ENCODE data around the gene AIRE. TPM values are rescaled to one million over a fixed set of nuclear protein-coding genes. Genes with fewer than 3 reads are reported as not detected.

AIRE gene
- total RNA-seq, 1 experiment from 2014 or later = not detected

DNA sequence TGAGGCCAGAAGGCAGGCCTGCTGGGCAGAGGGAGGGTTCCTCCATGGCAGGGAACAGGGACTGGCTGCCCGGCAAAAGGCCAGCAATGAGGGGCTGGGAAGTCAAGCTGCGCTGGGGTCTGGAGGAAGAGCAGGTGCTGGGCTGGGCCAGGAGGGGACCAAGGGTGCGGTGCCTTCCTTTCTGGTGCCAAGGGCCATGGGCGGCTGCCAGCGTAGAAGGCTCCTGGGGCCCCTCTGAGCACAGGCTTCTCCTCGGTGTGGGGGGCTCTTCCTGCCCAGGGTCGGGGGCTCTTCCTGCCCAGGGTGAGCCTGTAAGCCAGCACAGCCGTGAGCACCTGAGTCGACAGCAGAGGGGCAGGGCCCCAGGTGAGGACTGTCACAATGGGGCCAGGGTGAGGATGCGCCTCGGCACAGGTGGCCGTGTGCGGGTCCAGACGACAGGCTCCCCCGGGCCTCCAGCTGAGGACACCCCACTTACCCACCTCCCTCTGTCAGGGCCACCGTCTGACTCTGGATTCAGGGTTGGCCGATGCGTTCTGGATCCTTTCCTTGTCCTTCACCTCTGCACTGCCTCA is 13.3 kb upstream of the AIRE start:
- CTCF ChIA-PET = no interaction called here
- TF ChIP-seq, protein P1, sequence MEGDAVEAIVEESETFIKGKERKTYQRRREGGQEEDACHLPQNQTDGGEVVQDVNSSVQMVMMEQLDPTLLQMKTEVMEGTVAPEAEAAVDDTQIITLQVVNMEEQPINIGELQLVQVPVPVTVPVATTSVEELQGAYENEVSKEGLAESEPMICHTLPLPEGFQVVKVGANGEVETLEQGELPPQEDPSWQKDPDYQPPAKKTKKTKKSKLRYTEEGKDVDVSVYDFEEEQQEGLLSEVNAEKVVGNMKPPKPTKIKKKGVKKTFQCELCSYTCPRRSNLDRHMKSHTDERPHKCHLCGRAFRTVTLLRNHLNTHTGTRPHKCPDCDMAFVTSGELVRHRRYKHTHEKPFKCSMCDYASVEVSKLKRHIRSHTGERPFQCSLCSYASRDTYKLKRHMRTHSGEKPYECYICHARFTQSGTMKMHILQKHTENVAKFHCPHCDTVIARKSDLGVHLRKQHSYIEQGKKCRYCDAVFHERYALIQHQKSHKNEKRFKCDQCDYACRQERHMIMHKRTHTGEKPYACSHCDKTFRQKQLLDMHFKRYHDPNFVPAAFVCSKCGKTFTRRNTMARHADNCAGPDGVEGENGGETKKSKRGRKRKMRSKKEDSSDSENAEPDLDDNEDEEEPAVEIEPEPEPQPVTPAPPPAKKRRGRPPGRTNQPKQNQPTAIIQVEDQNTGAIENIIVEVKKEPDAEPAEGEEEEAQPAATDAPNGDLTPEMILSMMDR (conservative IDR thresholded peaks at IDR 0.05; ENCODE audit: low read depth, low read length) = no peak
- Histone ChIP-seq H3K27ac (ENCODE audit: low read depth, low read length, poor library complexity, severe bottlenecking) (no peak overlapping the region), H3K27me3 (replicated peaks; ENCODE audit: insufficient read depth, low read depth, low read length, poor library complexity) (no peaks in the 10 kb centered on the region), H3K36me3 (ENCODE audit: insufficient read depth, low read length, poor library complexity, severe bottlenecking) (no peaks in the 10 kb centered on the region), H3K9me3 (ENCODE audit: low read depth, low read length, poor library complexity, severe bottlenecking) (no peaks in the 10 kb centered on the region), H3K4me1 (ENCODE audit: insufficient read depth, low read length, poor library complexity, severe bottlenecking) (no peaks in the 10 kb centered on the region), H3K4me3 (ENCODE audit: low read depth, low read length, poor library complexity, severe bottlenecking) (no peak overlapping the region)
- no peak for DNase-seq (ENCODE audit: low spot score)
- no TSS peak for BruUV-seq (replicated peaks)
- POLR2A ChIA-PET (ENCODE audit: low non-redundant PET) = no interaction called here
- intact Hi-C loops (cut with micrococcal nuclease; ENCODE audit: unreplicated experiment) = no loop called here

DNA sequence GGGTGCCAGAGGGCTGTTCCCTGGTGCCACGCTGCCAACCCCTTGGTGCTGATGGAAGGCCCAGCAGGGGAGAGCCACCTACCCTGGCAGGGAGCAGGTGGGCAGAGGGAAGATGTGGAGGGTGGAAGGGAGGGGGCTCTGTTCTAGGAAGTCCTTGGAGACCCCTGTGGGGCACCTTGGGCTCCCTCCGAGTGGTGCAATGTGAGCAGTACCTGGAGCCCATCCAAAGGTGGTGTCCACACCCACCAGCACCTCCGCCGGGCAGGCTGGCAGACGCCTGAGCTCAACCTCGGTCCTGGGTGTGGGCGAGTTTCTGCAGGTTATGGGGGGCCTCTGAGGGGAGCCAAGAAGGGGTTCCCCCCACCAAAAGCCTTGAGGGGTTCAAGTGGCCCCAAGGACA is 12.6 kb upstream of the AIRE start:
- Histone ChIP-seq H3K27ac (ENCODE audit: low read depth, low read length, poor library complexity, severe bottlenecking) (no peak overlapping the region), H3K36me3 (ENCODE audit: insufficient read depth, low read length, poor library complexity, severe bottlenecking) (no peaks in the 10 kb centered on the region), H3K4me1 (ENCODE audit: insufficient read depth, low read length, poor library complexity, severe bottlenecking) (no peaks in the 10 kb centered on the region), H3K9me3 (ENCODE audit: low read depth, low read length, poor library complexity, severe bottlenecking) (no peaks in the 10 kb centered on the region), H3K27me3 (replicated peaks; ENCODE audit: insufficient read depth, low read depth, low read length, poor library complexity) (no peaks in the 10 kb centered on the region), H3K4me3 (ENCODE audit: low read depth, low read length, poor library complexity, severe bottlenecking) (no peak overlapping the region)
- intact Hi-C loops (cut with micrococcal nuclease; ENCODE audit: unreplicated experiment) = no loop called here
- BruUV-seq (replicated peaks) = no TSS peak
- DNase-seq (ENCODE audit: low spot score) = no peak
- ChIA-PET POLR2A (ENCODE audit: low non-redundant PET) (no interaction called here), CTCF (no interaction called here)
- no peak for TF ChIP-seq EZH2 (IDR thresholded peaks at IDR 0.05; ENCODE audit: borderline replicate concordance, low read depth, low read length, poor library complexity, severe bottlenecking)
- TF ChIP-seq, protein P1 (conservative IDR thresholded peaks at IDR 0.05; ENCODE audit: low read depth, low read length) = no peak

DNA sequence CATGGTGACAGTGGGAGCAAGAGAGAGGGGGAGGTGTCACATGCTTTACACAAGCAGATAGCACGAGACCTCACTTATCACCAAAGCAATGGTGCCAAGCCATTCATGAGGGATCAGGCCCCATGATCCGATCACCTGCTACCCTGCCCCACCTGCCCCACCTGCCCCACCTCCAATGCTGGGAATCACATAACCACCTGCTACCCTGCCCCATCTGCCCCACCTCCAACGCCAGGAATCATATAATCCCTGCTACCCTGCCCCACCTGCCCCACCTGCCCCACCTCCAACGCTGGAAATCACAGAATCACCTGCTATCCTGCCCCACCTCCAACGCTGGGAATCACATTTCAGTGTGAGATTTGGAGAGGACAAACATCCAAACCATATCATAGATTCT is 10.6 kb upstream of the AIRE start:
- POLR2A ChIA-PET (ENCODE audit: low non-redundant PET) = no interaction called here
- BruUV-seq (replicated peaks) = no TSS peak
- H3K27me3 ChIP-seq (replicated peaks; ENCODE audit: insufficient read depth, low read depth, low read length, poor library complexity) = no peaks in the 10 kb centered on the region
- no peaks in the 10 kb centered on the region for H3K36me3 ChIP-seq (ENCODE audit: insufficient read depth, low read length, poor library complexity, severe bottlenecking)
- no peak overlapping the region for H3K4me3 ChIP-seq (ENCODE audit: low read depth, low read length, poor library complexity, severe bottlenecking)
- no peak overlapping the region for H3K27ac ChIP-seq (ENCODE audit: low read depth, low read length, poor library complexity, severe bottlenecking)
- TF ChIP-seq, protein P1 (conservative IDR thresholded peaks at IDR 0.05; ENCODE audit: low read depth, low read length) = no peak
- no peak for TF ChIP-seq EZH2 (IDR thresholded peaks at IDR 0.05; ENCODE audit: borderline replicate concordance, low read depth, low read length, poor library complexity, severe bottlenecking)
- H3K9me3 ChIP-seq (ENCODE audit: low read depth, low read length, poor library complexity, severe bottlenecking) = no peaks in the 10 kb centered on the region
- CTCF ChIA-PET = no interaction called here
- no peaks in the 10 kb centered on the region for H3K4me1 ChIP-seq (ENCODE audit: insufficient read depth, low read length, poor library complexity, severe bottlenecking)
- intact Hi-C loops (cut with micrococcal nuclease; ENCODE audit: unreplicated experiment) = no loop called here
- DNase-seq (ENCODE audit: low spot score) = no peak

Data from A673 (cell line).